Spleen (tissue), 7 donors: ENCODE results near the gene ADARB1.

ENCODE experiments used
- CTCF ChIP-seq, 11 experiments: fragments of 200-600 bp in 7 of 11; fragments of 450-650 bp in 4 of 11; sonication (generic) in 4 of 11; IDR thresholded peaks in 8 of 11; conservative IDR thresholded peaks in 3 of 11; 1 replicate in 7 of 11; 2 replicates in 4 of 11; pipeline versions ENCODE4 v1.4.0 to v1.8.0; 2016 to 2021; ENCODE audit warnings: antibody characterized with exemption in 11 of 11, inconsistent platforms in 4 of 11, mild to moderate bottlenecking in 1 of 11
- POLR2A ChIP-seq, 3 donors: fragments of 450-650 bp; IDR thresholded peaks; one replicate each; pipeline ENCODE4 v1.5.1; 2017; ENCODE audit warnings: antibody characterized with exemption in 3 of 3, mild to moderate bottlenecking in 1 of 3
- donor health status: DM: no; HTN: no; CAD: no; lungs with moderate emphysema.
- donor health status: DM: no; HTN: no; CAD: no.
- donor health status: DM: no; HTN: no; CAD: no.

DNA sequence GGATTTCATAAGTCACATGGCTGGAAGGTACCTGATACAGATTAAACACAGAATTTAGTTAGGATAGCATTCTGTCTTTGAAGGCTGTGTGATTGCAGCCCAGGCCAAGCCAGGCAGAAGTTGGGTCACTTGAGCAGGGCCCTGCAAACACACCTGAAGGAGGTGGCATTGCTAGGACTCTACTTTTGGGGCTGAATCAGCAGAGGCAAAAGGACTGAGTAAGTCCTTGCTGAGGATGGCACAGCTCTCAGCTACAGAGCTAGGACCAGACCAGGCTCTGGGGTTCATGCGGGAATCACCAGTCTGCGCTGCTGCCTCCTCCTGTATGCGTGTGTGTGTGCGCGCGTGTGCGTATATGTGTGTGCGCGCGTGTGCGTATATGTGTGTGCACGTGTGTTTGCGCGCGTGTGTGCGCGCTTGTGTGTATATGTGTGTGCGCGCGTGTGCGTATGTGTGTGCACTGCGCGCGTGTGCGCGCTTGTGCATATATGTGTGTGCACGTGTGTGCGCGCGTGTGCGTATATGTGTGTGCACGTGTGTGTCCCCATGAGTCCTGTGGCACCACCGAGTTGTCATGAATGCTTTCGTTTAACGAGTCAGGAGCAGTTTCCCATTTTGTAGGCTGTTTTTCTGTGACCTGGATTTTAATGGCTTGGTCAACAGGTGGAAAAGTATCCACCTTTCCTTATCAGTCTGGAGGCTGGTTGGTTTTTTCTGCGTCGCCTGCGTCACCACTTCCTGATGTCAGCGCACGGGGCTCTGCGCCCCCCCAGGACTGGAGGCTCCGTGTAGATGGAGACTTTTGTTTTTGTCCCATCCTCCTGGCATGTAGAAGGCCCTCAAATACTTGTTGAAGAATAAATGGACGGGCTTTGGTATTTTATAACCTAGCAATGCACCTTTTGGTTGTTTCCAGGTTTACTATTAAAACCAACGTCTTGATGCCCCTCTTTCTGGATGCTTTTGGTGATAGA is 34.7 kb downstream of the ADARB1 start:
- TF ChIP-seq POLR2A (IDR thresholded peaks at IDR 0.05): no peak
- TF ChIP-seq CTCF (IDR thresholded peaks at IDR 0.05 in 8 of 11, conservative IDR thresholded peaks at IDR 0.05 in 3 of 11): no peak
